ENCODE data around the gene TRMT2A. TPM values are rescaled to one million over a fixed set of nuclear protein-coding genes. Genes with fewer than 3 reads are reported as not detected.
A peak's percentile ranks its signal among the peaks of the same experiment; 100 is the strongest.

The TRMT2A gene
- total RNA-seq, 4 donors from 2014 or later = 16.9 to 38.0 (median 28.2) TPM

DNA sequence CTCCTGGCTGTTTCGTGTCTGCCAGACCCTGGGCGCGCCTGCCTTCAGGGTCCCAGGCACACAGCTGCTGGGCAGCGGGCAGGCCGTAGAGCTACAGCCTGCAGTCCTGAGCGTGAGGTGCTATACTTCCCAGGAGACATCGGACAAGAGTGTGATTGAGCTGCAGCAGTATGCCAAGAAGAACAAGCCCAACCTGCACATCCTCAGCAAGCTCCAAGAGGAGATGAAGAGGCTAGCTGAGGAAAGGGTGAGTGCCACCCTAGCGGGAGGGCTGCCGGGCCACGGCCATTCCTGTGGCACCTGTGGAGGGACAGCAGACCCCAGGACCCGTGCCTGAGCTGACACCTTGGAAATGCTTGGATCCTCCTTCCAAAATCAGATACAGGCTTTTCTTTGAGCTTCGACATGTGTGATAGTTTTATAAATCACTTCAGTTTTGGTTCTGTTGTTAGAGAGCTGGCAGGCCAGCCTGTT lies 8.2 kb downstream of the TRMT2A start:
- Histone ChIP-seq H3K27me3 (no peaks in the 10 kb centered on the region), H3K4me1 (peaks cover 14 to 43% of the 10 kb centered on the region in 2 donors), H3K4me3 (no peak overlapping the region), H3K9me3 (no peaks in the 10 kb centered on the region), H3K36me3 (peaks cover 0 to 62% of the 10 kb centered on the region in 2 donors), H3K27ac (no peak overlapping the region)
- TF ChIP-seq POLR2A (IDR thresholded peaks at IDR 0.05) = no peak
- TF ChIP-seq, protein P1, sequence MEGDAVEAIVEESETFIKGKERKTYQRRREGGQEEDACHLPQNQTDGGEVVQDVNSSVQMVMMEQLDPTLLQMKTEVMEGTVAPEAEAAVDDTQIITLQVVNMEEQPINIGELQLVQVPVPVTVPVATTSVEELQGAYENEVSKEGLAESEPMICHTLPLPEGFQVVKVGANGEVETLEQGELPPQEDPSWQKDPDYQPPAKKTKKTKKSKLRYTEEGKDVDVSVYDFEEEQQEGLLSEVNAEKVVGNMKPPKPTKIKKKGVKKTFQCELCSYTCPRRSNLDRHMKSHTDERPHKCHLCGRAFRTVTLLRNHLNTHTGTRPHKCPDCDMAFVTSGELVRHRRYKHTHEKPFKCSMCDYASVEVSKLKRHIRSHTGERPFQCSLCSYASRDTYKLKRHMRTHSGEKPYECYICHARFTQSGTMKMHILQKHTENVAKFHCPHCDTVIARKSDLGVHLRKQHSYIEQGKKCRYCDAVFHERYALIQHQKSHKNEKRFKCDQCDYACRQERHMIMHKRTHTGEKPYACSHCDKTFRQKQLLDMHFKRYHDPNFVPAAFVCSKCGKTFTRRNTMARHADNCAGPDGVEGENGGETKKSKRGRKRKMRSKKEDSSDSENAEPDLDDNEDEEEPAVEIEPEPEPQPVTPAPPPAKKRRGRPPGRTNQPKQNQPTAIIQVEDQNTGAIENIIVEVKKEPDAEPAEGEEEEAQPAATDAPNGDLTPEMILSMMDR (IDR thresholded peaks at IDR 0.05 in 4 of 5, conservative IDR thresholded peaks at IDR 0.05 in 1 of 5) = no peak
- in situ Hi-C loops (cut with MboI; ENCODE audit: low sequenced_read_pairs in 4 of 4) (no loop called here), intact Hi-C loops (cut with DNase I; ENCODE audit: low total_unique reads) (no loop called here)
- ATAC-seq (no peak), DNase-seq (no peak)

- H3K27me3 ChIP-seq = no peaks in the 10 kb centered on the region
- H3K27ac ChIP-seq = no peak overlapping the region
- in situ Hi-C loops (cut with MboI; ENCODE audit: low sequenced_read_pairs in 4 of 4) (no loop called here), intact Hi-C loops (cut with DNase I; ENCODE audit: low total_unique reads) (no loop called here)
- peaks cover 21 to 48% of the 10 kb centered on the region in 2 donors for H3K4me1 ChIP-seq
- H3K9me3 ChIP-seq = no peaks in the 10 kb centered on the region
- no peak overlapping the region for H3K4me3 ChIP-seq
- no peak for DNase-seq
- TF ChIP-seq, protein P1 (IDR thresholded peaks at IDR 0.05 in 4 of 5, conservative IDR thresholded peaks at IDR 0.05 in 1 of 5) = no peak
- TF ChIP-seq POLR2A (IDR thresholded peaks at IDR 0.05) = no peak
- peaks cover 0 to 59% of the 10 kb centered on the region in 2 donors for H3K36me3 ChIP-seq
- no peak for ATAC-seq
Measured at GRCh38 chr22:20107951-20108756, 8.9 kb downstream of the TRMT2A start.

GRCh38 chr22:20107471-20107901 lies 9.5 kb downstream of the TRMT2A start:
- Histone ChIP-seq H3K36me3 (peaks cover 0 to 52% of the 10 kb centered on the region in 2 donors), H3K4me1 (peaks cover 22 to 48% of the 10 kb centered on the region in 2 donors), H3K27ac (peak overlapping the region in 2 of 4 donors; percentile 79 to 84), H3K4me3 (no peak overlapping the region), H3K9me3 (no peaks in the 10 kb centered on the region), H3K27me3 (no peaks in the 10 kb centered on the region)
- DNase-seq (no peak), ATAC-seq (no peak)
- in situ Hi-C loops (cut with MboI; ENCODE audit: low sequenced_read_pairs in 4 of 4) (no loop called here), intact Hi-C loops (cut with DNase I; ENCODE audit: low total_unique reads) (no loop called here)
- no peak for TF ChIP-seq POLR2A (IDR thresholded peaks at IDR 0.05)
- TF ChIP-seq, protein P1 (IDR thresholded peaks at IDR 0.05 in 4 of 5, conservative IDR thresholded peaks at IDR 0.05 in 1 of 5) = no peak

DNA sequence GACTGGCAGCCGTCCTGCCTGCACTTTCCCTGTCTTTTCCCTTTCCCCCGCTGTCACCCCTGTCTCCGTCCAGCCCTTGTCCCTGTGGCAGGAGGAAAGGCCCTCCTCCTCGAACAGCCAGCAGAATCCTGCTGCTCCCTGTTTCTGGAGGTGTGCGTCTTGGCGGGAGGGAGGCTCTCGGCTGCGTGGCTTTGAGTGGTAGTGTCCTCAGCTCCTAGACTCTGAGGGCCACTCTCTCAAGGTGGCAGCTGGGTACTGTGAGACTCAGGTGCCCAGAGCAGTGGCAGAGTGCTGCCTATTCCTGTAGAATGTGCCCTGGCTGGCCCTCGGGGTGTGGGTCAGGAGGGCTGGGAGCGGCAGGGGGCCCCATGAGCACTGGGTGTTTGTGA lies 10.2 kb downstream of the TRMT2A start:
- in situ Hi-C loops (cut with MboI; ENCODE audit: low sequenced_read_pairs in 4 of 4) (no loop called here), intact Hi-C loops (cut with DNase I; ENCODE audit: low total_unique reads) (no loop called here)
- no peaks in the 10 kb centered on the region for H3K27me3 ChIP-seq
- ATAC-seq = peak in 1 of 2 donors; percentile 5
- H3K4me3 ChIP-seq = no peak overlapping the region
- peaks cover 22 to 42% of the 10 kb centered on the region in 2 donors for H3K4me1 ChIP-seq
- H3K36me3 ChIP-seq = peaks cover 0 to 57% of the 10 kb centered on the region in 2 donors
- no peak for DNase-seq
- H3K27ac ChIP-seq = peak overlapping the region in 3 of 4 donors; percentile 73 to 84 (median 79)
- no peak for TF ChIP-seq POLR2A (IDR thresholded peaks at IDR 0.05)
- TF ChIP-seq, protein P1 (IDR thresholded peaks at IDR 0.05 in 4 of 5, conservative IDR thresholded peaks at IDR 0.05 in 1 of 5) = no peak
- H3K9me3 ChIP-seq = no peaks in the 10 kb centered on the region
